AG10803 (cell line): Measurements from ENCODE around the gene ARID4B.
A peak's percentile ranks its signal among the peaks of the same experiment; 100 is the strongest.

Experiments
- DNase-seq: peaks from one replicate; pipeline ENCODE4 v3.0.0; 2010; ENCODE audit warnings: low read depth
- H3K4me3 ChIP-seq: 2 replicates; pipeline ENCODE4 v1.5.1; 2011; ENCODE audit warnings: mild to moderate bottlenecking, low read length, control low read depth
- CTCF ChIP-seq: conservative IDR thresholded peaks from 2 replicates; pipeline ENCODE4 v1.5.1; 2011; ENCODE audit warnings: mild to moderate bottlenecking, low read length, control low read depth, inconsistent platforms

ARID4B gene

GRCh38 chr1:235181561-235182245 is 146.3 kb downstream of the ARID4B start:
- no peak overlapping the region for H3K4me3 ChIP-seq
- no peak for TF ChIP-seq CTCF
- no peak for DNase-seq

GRCh38 chr1:235180916-235181460 is 147.0 kb downstream of the ARID4B start:
- no peak for TF ChIP-seq CTCF
- DNase-seq = no peak

GRCh38 chr1:235176486-235176885 is 151.5 kb downstream of the ARID4B start:
- no peak overlapping the region for H3K4me3 ChIP-seq
- no peak for TF ChIP-seq CTCF
- DNase-seq = no peak

More at GRCh38 chr1:235180916-235181460, 147.0 kb downstream of the ARID4B start:
- no peak overlapping the region for H3K4me3 ChIP-seq

- no peak for DNase-seq
- no peak for TF ChIP-seq CTCF
- H3K4me3 ChIP-seq = no peak overlapping the region
These were observed 158.0 kb downstream of the ARID4B start for GRCh38 chr1:235169986-235170385.

- no peak for DNase-seq
- TF ChIP-seq CTCF = no peak
- no peak overlapping the region for H3K4me3 ChIP-seq
These were observed 159.6 kb downstream of the ARID4B start for GRCh38 chr1:235168375-235168774.

- no peak for TF ChIP-seq CTCF
These were observed 166.2 kb downstream of the ARID4B start for GRCh38 chr1:235161685-235162327.

More at GRCh38 chr1:235161685-235162327, 166.2 kb downstream of the ARID4B start:
- peak overlapping the region; percentile 95 for H3K4me3 ChIP-seq
- no peak for DNase-seq
